HG02678 (cell line): Measurements from ENCODE around the gene PLEKHA1.

Source experiments
- ATAC-seq: cut with Tn5 transposase; IDR thresholded peaks from one replicate; pipeline ENCODE4 v1.9.1; 2021; ENCODE audit warnings: mild to moderate bottlenecking, moderate library complexity; ENCODE audit not compliant: unreplicated experiment

PLEKHA1 gene

GRCh38 chr10:122420624-122421007 lies 46.1 kb downstream of the PLEKHA1 start:
- ATAC-seq, result no peak

GRCh38 chr10:122421054-122421625 lies 46.6 kb downstream of the PLEKHA1 start:
- ATAC-seq, result no peak

- no peak for ATAC-seq
Measured at GRCh38 chr10:122421742-122422141, 47.2 kb downstream of the PLEKHA1 start.

- ATAC-seq, result no peak
Measured at GRCh38 chr10:122422266-122422989, 47.9 kb downstream of the PLEKHA1 start.

- no peak for ATAC-seq
Measured at GRCh38 chr10:122424059-122424458, 49.6 kb downstream of the PLEKHA1 start.

- no peak for ATAC-seq
Measured at GRCh38 chr10:122426829-122427228, 52.3 kb downstream of the PLEKHA1 start.

- ATAC-seq, result no peak
Measured at GRCh38 chr10:122427280-122427679, 52.8 kb downstream of the PLEKHA1 start.

- no peak for ATAC-seq
Measured at GRCh38 chr10:122435212-122435827, 60.8 kb downstream of the PLEKHA1 start.

GRCh38 chr10:122441961-122442360 lies 67.5 kb downstream of the PLEKHA1 start:
- no peak for ATAC-seq

- ATAC-seq, result no peak
Measured at GRCh38 chr10:122445469-122445868, 71.0 kb downstream of the PLEKHA1 start.

- ATAC-seq, result no peak
Measured at GRCh38 chr10:122445904-122446303, 71.4 kb downstream of the PLEKHA1 start.

GRCh38 chr10:122446668-122447423 lies 72.3 kb downstream of the PLEKHA1 start:
- ATAC-seq, result no peak

GRCh38 chr10:122448600-122448999 lies 74.1 kb downstream of the PLEKHA1 start:
- no peak for ATAC-seq

GRCh38 chr10:122449153-122449552 lies 74.6 kb downstream of the PLEKHA1 start:
- ATAC-seq, result no peak

- no peak for ATAC-seq
Measured at GRCh38 chr10:122450353-122450990, 76.0 kb downstream of the PLEKHA1 start.

GRCh38 chr10:122454071-122454470 lies 79.6 kb downstream of the PLEKHA1 start:
- ATAC-seq, result no peak

GRCh38 chr10:122454603-122455080 lies 80.1 kb downstream of the PLEKHA1 start, which contains the start of gene ARMS2:
Gene ARMS2, plus strand, starts transcription at chr10:122454653. Its CDS starts 75 bp downstream, at chr10:122454728.
- ATAC-seq, result no peak

- no peak for ATAC-seq
Measured at GRCh38 chr10:122455376-122456079, 81.0 kb downstream of the PLEKHA1 start.

GRCh38 chr10:122457934-122458333 lies 83.4 kb downstream of the PLEKHA1 start:
- ATAC-seq, result no peak

GRCh38 chr10:122458693-122459092 lies 84.2 kb downstream of the PLEKHA1 start:
- no peak for ATAC-seq
